OCI-LY3 (cell line): ENCODE results near the gene INPP5K.

ENCODE experiments used
- H2AFZ ChIP-seq: fragments of 200-600, 300-600 bp; shearing (Covaris generic); 2 replicates; pipeline ENCODE4 v1.6.0; 2014; ENCODE audit warnings: antibody characterized with exemption, low read depth, low read length
- H3K27ac ChIP-seq: fragments of 200-600, 300-600 bp; sonication (generic); 2 replicates; pipeline ENCODE4 v1.5.1; 2014; ENCODE audit warnings: mild to moderate bottlenecking, low read length, moderate library complexity, mixed read lengths
- H3K27me3 ChIP-seq: fragments of 200-600, 300-600 bp; sonication (generic); 2 replicates; pipeline ENCODE4 v1.6.1; 2014; ENCODE audit warnings: low read depth, low read length, mixed read lengths
- H3K36me3 ChIP-seq: fragments of 200-600, 300-600 bp; sonication (generic); replicated peaks from 2 replicates; pipeline ENCODE3; 2014; ENCODE audit warnings: low read depth, low read length, mixed read lengths
- H3K4me1 ChIP-seq: fragments of 300-600, 200-600 bp; sonication (generic); 2 replicates; pipeline ENCODE4 v1.6.1; 2014; ENCODE audit warnings: low read length, mixed read lengths
- H3K4me2 ChIP-seq: fragments of 200-600, 300-600 bp; sonication (generic); 2 replicates; pipeline ENCODE4 v1.6.1; 2014; ENCODE audit warnings: low read length, mixed read lengths
- H3K4me3 ChIP-seq: fragments of 300-600, 200-600 bp; sonication (generic); 2 replicates; pipeline ENCODE4 v1.5.1; 2014; ENCODE audit warnings: antibody characterized with exemption, mild to moderate bottlenecking, low read length, moderate library complexity
- H3K79me2 ChIP-seq: fragments of 300-600, 200-600 bp; shearing (Covaris generic); 2 replicates; pipeline ENCODE4 v1.6.1; 2014; ENCODE audit warnings: mild to moderate bottlenecking, low read length, mixed read lengths
- H3K9ac ChIP-seq: fragments of 300-600, 200-600 bp; shearing (Covaris generic); 2 replicates; pipeline ENCODE4 v1.6.0; 2014; ENCODE audit warnings: mild to moderate bottlenecking, low read length, moderate library complexity
- H3K9me3 ChIP-seq: fragments of 200-600, 300-600 bp; shearing (Covaris generic); 2 replicates; pipeline ENCODE4 v1.6.1; 2014; ENCODE audit warnings: low read length, mixed read lengths; ENCODE audit not compliant: insufficient read depth
- H4K20me1 ChIP-seq: fragments of 200-600, 300-600 bp; sonication (generic); 2 replicates; pipeline ENCODE4 v1.6.1; 2016; ENCODE audit warnings: low read length, mixed read lengths; ENCODE audit not compliant: insufficient read depth
- CTCF ChIP-seq: fragments of 200-600, 300-600 bp; sonication (generic); IDR thresholded peaks from 2 replicates; pipeline ENCODE4 v1.5.1; 2014; ENCODE audit warnings: antibody characterized with exemption, low read length, low read depth
- EZH2phosphoT487 ChIP-seq: fragments of 200-600 bp; shearing (Covaris generic); IDR thresholded peaks from 2 replicates; pipeline ENCODE4 v1.6.1; 2018; ENCODE audit warnings: antibody characterized with exemption, mixed run types, low read depth

The INPP5K gene

GRCh38 chr17:1503699-1504098 is 12.7 kb downstream of the INPP5K start:
- no peak overlapping the region for H3K4me2 ChIP-seq
- H3K9me3 ChIP-seq, result no peaks in the 10 kb centered on the region
- H3K79me2 ChIP-seq, result no peaks in the 10 kb centered on the region
- no peak overlapping the region for H3K27ac ChIP-seq
- TF ChIP-seq CTCF (no peak), EZH2phosphoT487 (no peak)
- no peak overlapping the region for H3K4me3 ChIP-seq
- H2AFZ ChIP-seq, result no peak overlapping the region
- H3K9ac ChIP-seq, result no peak overlapping the region
- H4K20me1 ChIP-seq, result no peaks in the 10 kb centered on the region
- H3K36me3 ChIP-seq, result no peaks in the 10 kb centered on the region
- H3K27me3 ChIP-seq, result no peaks in the 10 kb centered on the region
- H3K4me1 ChIP-seq, result no peaks in the 10 kb centered on the region

GRCh38 chr17:1498869-1499268 is 17.5 kb downstream of the INPP5K start:
- Histone ChIP-seq H3K36me3 (no peaks in the 10 kb centered on the region), H3K27me3 (no peaks in the 10 kb centered on the region), H3K9me3 (no peaks in the 10 kb centered on the region), H3K27ac (no peak overlapping the region), H3K9ac (no peak overlapping the region), H3K4me3 (no peak overlapping the region), H3K79me2 (no peaks in the 10 kb centered on the region), H2AFZ (no peak overlapping the region), H3K4me2 (no peak overlapping the region), H4K20me1 (no peaks in the 10 kb centered on the region), H3K4me1 (no peaks in the 10 kb centered on the region)
- TF ChIP-seq EZH2phosphoT487 (no peak), CTCF (no peak)

GRCh38 chr17:1498233-1498632 is 18.2 kb downstream of the INPP5K start:
- Histone ChIP-seq H3K9ac (no peak overlapping the region), H3K36me3 (no peaks in the 10 kb centered on the region), H3K4me1 (no peaks in the 10 kb centered on the region), H3K9me3 (no peaks in the 10 kb centered on the region), H3K27ac (no peak overlapping the region), H3K4me2 (no peak overlapping the region), H3K79me2 (no peaks in the 10 kb centered on the region), H3K4me3 (no peak overlapping the region), H4K20me1 (no peaks in the 10 kb centered on the region), H2AFZ (no peak overlapping the region), H3K27me3 (no peaks in the 10 kb centered on the region)
- TF ChIP-seq EZH2phosphoT487, result no peak

GRCh38 chr17:1497831-1498230 is 18.6 kb downstream of the INPP5K start:
- H3K27me3 ChIP-seq, result no peaks in the 10 kb centered on the region
- no peak overlapping the region for H3K4me3 ChIP-seq
- H4K20me1 ChIP-seq, result no peaks in the 10 kb centered on the region
- H3K9me3 ChIP-seq, result no peaks in the 10 kb centered on the region
- no peaks in the 10 kb centered on the region for H3K4me1 ChIP-seq
- no peak overlapping the region for H2AFZ ChIP-seq
- TF ChIP-seq CTCF, result no peak
- no peak for TF ChIP-seq EZH2phosphoT487
- no peak overlapping the region for H3K9ac ChIP-seq
- H3K4me2 ChIP-seq, result no peak overlapping the region
- H3K36me3 ChIP-seq, result no peaks in the 10 kb centered on the region
- no peak overlapping the region for H3K27ac ChIP-seq
- H3K79me2 ChIP-seq, result no peaks in the 10 kb centered on the region

DNA sequence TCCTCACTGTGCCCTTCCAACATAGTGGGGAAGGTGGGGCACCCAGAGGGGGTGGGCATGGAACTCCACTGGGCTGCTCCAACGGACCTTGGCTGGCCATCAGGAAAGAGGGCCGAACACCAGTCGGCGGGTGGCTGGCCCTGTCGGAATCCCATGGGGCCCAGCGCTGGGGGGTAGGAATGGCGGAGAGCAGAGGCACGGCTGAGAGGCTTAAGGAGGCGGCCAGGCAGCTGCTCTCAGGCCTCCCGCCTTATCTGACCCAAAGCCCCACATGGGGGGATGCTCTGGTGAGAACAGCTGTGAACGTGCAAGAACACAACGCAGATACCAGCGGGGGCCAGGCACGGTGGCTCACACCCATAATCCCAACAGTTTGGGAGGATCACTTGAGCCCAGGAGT is 19.5 kb downstream of the INPP5K start:
- Histone ChIP-seq H3K36me3 (no peaks in the 10 kb centered on the region), H3K4me2 (no peak overlapping the region), H3K27ac (no peak overlapping the region), H2AFZ (no peak overlapping the region), H3K4me1 (peaks cover 6% of the 10 kb centered on the region; the same call in 1 of the 2 replicates), H3K9me3 (no peaks in the 10 kb centered on the region), H3K4me3 (no peak overlapping the region), H3K79me2 (no peaks in the 10 kb centered on the region), H3K9ac (no peak overlapping the region), H4K20me1 (no peaks in the 10 kb centered on the region), H3K27me3 (peaks cover 6% of the 10 kb centered on the region)
- no peak for TF ChIP-seq CTCF
- no peak for TF ChIP-seq EZH2phosphoT487
